ENCODE data around the gene DHX9.

GRCh38 chr1:182816863-182817262 is 22.3 kb upstream of the DHX9 start:
- TF ChIP-seq, protein P1, sequence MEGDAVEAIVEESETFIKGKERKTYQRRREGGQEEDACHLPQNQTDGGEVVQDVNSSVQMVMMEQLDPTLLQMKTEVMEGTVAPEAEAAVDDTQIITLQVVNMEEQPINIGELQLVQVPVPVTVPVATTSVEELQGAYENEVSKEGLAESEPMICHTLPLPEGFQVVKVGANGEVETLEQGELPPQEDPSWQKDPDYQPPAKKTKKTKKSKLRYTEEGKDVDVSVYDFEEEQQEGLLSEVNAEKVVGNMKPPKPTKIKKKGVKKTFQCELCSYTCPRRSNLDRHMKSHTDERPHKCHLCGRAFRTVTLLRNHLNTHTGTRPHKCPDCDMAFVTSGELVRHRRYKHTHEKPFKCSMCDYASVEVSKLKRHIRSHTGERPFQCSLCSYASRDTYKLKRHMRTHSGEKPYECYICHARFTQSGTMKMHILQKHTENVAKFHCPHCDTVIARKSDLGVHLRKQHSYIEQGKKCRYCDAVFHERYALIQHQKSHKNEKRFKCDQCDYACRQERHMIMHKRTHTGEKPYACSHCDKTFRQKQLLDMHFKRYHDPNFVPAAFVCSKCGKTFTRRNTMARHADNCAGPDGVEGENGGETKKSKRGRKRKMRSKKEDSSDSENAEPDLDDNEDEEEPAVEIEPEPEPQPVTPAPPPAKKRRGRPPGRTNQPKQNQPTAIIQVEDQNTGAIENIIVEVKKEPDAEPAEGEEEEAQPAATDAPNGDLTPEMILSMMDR (conservative IDR thresholded peaks at IDR 0.05; ENCODE audit: low read depth in 2 of 2): no peak
- TF ChIP-seq POLR2AphosphoS5 (IDR thresholded peaks at IDR 0.05; ENCODE audit: low read depth): no peak
- TF ChIP-seq EZH2 (IDR thresholded peaks at IDR 0.05; ENCODE audit: low read depth, unreplicated experiment): no peak
- no peak for TF ChIP-seq NANOG (IDR thresholded peaks at IDR 0.05; ENCODE audit: borderline replicate concordance)
- TF ChIP-seq EZH2phosphoT487 (IDR thresholded peaks at IDR 0.05; ENCODE audit: unreplicated experiment): no peak
- no peak for TF ChIP-seq JUNB (IDR thresholded peaks at IDR 0.05; ENCODE audit: unreplicated experiment)
- TF ChIP-seq CREB1 (CRISPR knock-in tag; IDR thresholded peaks at IDR 0.05; ENCODE audit: low read depth): no peak
- no peak for TF ChIP-seq REST (IDR thresholded peaks at IDR 0.05; ENCODE audit: unreplicated experiment)
- no peak for TF ChIP-seq ZNF331 (CRISPR knock-in tag; IDR thresholded peaks at IDR 0.05; ENCODE audit: low read depth)
- TF ChIP-seq, protein P2, sequence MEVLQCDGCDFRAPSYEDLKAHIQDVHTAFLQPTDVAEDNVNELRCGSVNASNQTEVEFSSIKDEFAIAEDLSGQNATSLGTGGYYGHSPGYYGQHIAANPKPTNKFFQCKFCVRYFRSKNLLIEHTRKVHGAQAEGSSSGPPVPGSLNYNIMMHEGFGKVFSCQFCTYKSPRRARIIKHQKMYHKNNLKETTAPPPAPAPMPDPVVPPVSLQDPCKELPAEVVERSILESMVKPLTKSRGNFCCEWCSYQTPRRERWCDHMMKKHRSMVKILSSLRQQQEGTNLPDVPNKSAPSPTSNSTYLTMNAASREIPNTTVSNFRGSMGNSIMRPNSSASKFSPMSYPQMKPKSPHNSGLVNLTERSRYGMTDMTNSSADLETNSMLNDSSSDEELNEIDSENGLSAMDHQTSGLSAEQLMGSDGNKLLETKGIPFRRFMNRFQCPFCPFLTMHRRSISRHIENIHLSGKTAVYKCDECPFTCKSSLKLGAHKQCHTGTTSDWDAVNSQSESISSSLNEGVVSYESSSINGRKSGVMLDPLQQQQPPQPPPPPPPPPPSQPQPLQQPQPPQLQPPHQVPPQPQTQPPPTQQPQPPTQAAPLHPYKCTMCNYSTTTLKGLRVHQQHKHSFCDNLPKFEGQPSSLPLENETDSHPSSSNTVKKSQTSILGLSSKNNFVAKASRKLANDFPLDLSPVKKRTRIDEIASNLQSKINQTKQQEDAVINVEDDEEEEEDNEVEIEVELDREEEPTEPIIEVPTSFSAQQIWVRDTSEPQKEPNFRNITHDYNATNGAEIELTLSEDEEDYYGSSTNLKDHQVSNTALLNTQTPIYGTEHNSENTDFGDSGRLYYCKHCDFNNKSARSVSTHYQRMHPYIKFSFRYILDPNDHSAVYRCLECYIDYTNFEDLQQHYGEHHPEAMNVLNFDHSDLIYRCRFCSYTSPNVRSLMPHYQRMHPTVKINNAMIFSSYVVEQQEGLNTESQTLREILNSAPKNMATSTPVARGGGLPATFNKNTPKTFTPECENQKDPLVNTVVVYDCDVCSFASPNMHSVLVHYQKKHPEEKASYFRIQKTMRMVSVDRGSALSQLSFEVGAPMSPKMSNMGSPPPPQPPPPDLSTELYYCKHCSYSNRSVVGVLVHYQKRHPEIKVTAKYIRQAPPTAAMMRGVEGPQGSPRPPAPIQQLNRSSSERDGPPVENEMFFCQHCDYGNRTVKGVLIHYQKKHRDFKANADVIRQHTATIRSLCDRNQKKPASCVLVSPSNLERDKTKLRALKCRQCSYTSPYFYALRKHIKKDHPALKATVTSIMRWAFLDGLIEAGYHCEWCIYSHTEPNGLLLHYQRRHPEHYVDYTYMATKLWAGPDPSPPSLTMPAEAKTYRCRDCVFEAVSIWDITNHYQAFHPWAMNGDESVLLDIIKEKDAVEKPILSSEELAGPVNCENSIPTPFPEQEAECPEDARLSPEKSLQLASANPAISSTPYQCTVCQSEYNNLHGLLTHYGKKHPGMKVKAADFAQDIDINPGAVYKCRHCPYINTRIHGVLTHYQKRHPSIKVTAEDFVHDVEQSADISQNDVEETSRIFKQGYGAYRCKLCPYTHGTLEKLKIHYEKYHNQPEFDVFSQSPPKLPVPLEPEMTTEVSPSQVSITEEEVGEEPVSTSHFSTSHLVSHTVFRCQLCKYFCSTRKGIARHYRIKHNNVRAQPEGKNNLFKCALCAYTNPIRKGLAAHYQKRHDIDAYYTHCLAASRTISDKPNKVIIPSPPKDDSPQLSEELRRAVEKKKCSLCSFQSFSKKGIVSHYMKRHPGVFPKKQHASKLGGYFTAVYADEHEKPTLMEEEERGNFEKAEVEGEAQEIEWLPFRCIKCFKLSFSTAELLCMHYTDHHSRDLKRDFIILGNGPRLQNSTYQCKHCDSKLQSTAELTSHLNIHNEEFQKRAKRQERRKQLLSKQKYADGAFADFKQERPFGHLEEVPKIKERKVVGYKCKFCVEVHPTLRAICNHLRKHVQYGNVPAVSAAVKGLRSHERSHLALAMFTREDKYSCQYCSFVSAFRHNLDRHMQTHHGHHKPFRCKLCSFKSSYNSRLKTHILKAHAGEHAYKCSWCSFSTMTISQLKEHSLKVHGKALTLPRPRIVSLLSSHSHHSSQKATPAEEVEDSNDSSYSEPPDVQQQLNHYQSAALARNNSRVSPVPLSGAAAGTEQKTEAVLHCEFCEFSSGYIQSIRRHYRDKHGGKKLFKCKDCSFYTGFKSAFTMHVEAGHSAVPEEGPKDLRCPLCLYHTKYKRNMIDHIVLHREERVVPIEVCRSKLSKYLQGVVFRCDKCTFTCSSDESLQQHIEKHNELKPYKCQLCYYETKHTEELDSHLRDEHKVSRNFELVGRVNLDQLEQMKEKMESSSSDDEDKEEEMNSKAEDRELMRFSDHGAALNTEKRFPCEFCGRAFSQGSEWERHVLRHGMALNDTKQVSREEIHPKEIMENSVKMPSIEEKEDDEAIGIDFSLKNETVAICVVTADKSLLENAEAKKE (CRISPR knock-in tag; IDR thresholded peaks at IDR 0.05): no peak
- TF ChIP-seq, protein P3, sequence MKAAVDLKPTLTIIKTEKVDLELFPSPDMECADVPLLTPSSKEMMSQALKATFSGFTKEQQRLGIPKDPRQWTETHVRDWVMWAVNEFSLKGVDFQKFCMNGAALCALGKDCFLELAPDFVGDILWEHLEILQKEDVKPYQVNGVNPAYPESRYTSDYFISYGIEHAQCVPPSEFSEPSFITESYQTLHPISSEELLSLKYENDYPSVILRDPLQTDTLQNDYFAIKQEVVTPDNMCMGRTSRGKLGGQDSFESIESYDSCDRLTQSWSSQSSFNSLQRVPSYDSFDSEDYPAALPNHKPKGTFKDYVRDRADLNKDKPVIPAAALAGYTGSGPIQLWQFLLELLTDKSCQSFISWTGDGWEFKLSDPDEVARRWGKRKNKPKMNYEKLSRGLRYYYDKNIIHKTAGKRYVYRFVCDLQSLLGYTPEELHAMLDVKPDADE (IDR thresholded peaks at IDR 0.05): no peak
- no peak for TF ChIP-seq ZNF114 (CRISPR knock-in tag; IDR thresholded peaks at IDR 0.05)
- TF ChIP-seq STAT1 (IDR thresholded peaks at IDR 0.05; ENCODE audit: unreplicated experiment): no peak
